ENCODE measurements around the gene GSTA4. TPM values are rescaled to one million over a fixed set of nuclear protein-coding genes. Genes with fewer than 3 reads are reported as not detected.
A peak's percentile ranks its signal among the peaks of the same experiment; 100 is the strongest.
"Not testable (repeated sequence)": the region's sequence is repeated elsewhere in the genome, so short reads cannot be mapped to it uniquely, and the experiment has no call there.

The GSTA4 gene, protein sequence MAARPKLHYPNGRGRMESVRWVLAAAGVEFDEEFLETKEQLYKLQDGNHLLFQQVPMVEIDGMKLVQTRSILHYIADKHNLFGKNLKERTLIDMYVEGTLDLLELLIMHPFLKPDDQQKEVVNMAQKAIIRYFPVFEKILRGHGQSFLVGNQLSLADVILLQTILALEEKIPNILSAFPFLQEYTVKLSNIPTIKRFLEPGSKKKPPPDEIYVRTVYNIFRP
- total RNA-seq (17.4 TPM), polyA plus RNA-seq (ENCODE audit: insufficient read depth, low read depth, low replicate concordance) (47.4 TPM)
- long read RNA-seq, donor 1, transcript GSTA4-203 (7 exons, 1,334 nt) = major isoform, 15 of 20 reads
- long read RNA-seq, donor 1, partial matches to known transcripts = 5 of 20 reads
- long read RNA-seq, donor 1, other reads (novel, unspliced or antisense) = 0 of 20 reads
- long read RNA-seq, donor 2, transcript GSTA4-203 (7 exons, 1,334 nt) = major isoform, 32 of 72 reads
- long read RNA-seq, donor 2, partial matches to known transcripts = 39 of 72 reads
- long read RNA-seq, donor 2, other reads (novel, unspliced or antisense) = 0 of 72 reads
- long read RNA-seq, donor 3, transcript GSTA4-203 (7 exons, 1,334 nt) = major isoform, 37 of 85 reads
- long read RNA-seq, donor 3, partial matches to known transcripts = 48 of 85 reads
- long read RNA-seq, donor 3, other reads (novel, unspliced or antisense) = 0 of 85 reads
- long read RNA-seq, donor 4, transcript GSTA4-203 (7 exons, 1,334 nt) = major isoform, 22 of 28 reads
- long read RNA-seq, donor 4, partial matches to known transcripts = 5 of 28 reads
- long read RNA-seq, donor 4, other reads (novel, unspliced or antisense) = 0 of 28 reads
- long read RNA-seq, donor 5, partial matches to known transcripts = 0 of 1 reads
- long read RNA-seq, donor 5, other reads (novel, unspliced or antisense) = 0 of 1 reads
- long read RNA-seq, donor 6, transcript GSTA4-203 (7 exons, 1,334 nt) = major isoform, 68 of 127 reads
- long read RNA-seq, donor 6, partial matches to known transcripts = 55 of 127 reads
- long read RNA-seq, donor 6, other reads (novel, unspliced or antisense) = 0 of 127 reads
- long read RNA-seq, donor 7, transcript GSTA4-203 (7 exons, 1,334 nt) = major isoform, 6 of 10 reads
- long read RNA-seq, donor 7, partial matches to known transcripts = 2 of 10 reads
- long read RNA-seq, donor 7, other reads (novel, unspliced or antisense) = 2 of 10 reads
- long read RNA-seq, donor 8, transcript GSTA4-203 (7 exons, 1,334 nt) = major isoform, 37 of 72 reads
- long read RNA-seq, donor 8, partial matches to known transcripts = 35 of 72 reads
- long read RNA-seq, donor 8, other reads (novel, unspliced or antisense) = 0 of 72 reads
- long read RNA-seq, donor 9, transcript GSTA4-203 (7 exons, 1,334 nt) = major isoform, 24 of 35 reads
- long read RNA-seq, donor 9, partial matches to known transcripts = 11 of 35 reads
- long read RNA-seq, donor 9, other reads (novel, unspliced or antisense) = 0 of 35 reads
- long read RNA-seq, donor 10, transcript GSTA4-203 (7 exons, 1,334 nt) = major isoform, 19 of 30 reads
- long read RNA-seq, donor 10, partial matches to known transcripts = 11 of 30 reads
- long read RNA-seq, donor 10, other reads (novel, unspliced or antisense) = 0 of 30 reads

GRCh38 chr6:52995089-52995912, at the start of gene GSTA4:
TSS of gene GSTA4 (minus strand) at chr6:52995284. CDS start at chr6:52994243, 1,041 bp downstream.
- FAIRE-seq = peak; percentile 67
- H3K36me3 ChIP-seq (ENCODE audit: control insufficient read depth in 2 of 3, insufficient read depth in 3 of 3, low read length in 3 of 3); H3K27me3 ChIP-seq (ENCODE audit: control insufficient read depth, insufficient read depth, low read length); H3K9me3 ChIP-seq (ENCODE audit: control insufficient read depth in 2 of 3, insufficient read depth in 1 of 3, low read length in 3 of 3); H3K4me1 ChIP-seq (ENCODE audit: control insufficient read depth in 2 of 3, insufficient read depth in 2 of 3, low read depth in 1 of 3, low read length in 3 of 3); intact Hi-C loops (cut with DNase I): not testable (repeated sequence)
- peak within 1 kb of the TSS; percentile 97 to 98 for H3K27ac ChIP-seq (ENCODE audit: low read depth in 2 of 2, low read length in 2 of 2)
- peak within 1 kb of the TSS; percentile 76 to 99 (median 97) for H3K9ac ChIP-seq (ENCODE audit: low read length in 3 of 3)
- TF ChIP-seq, protein P1, sequence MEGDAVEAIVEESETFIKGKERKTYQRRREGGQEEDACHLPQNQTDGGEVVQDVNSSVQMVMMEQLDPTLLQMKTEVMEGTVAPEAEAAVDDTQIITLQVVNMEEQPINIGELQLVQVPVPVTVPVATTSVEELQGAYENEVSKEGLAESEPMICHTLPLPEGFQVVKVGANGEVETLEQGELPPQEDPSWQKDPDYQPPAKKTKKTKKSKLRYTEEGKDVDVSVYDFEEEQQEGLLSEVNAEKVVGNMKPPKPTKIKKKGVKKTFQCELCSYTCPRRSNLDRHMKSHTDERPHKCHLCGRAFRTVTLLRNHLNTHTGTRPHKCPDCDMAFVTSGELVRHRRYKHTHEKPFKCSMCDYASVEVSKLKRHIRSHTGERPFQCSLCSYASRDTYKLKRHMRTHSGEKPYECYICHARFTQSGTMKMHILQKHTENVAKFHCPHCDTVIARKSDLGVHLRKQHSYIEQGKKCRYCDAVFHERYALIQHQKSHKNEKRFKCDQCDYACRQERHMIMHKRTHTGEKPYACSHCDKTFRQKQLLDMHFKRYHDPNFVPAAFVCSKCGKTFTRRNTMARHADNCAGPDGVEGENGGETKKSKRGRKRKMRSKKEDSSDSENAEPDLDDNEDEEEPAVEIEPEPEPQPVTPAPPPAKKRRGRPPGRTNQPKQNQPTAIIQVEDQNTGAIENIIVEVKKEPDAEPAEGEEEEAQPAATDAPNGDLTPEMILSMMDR (IDR thresholded peaks at IDR 0.05; ENCODE audit: borderline replicate concordance, extremely low read depth, insufficient read depth) = peak; percentile 68
- peak; percentile 99 for DNase-seq
- peak within 1 kb of the TSS; percentile 90 to 92 (median 90) for H3K4me3 ChIP-seq (ENCODE audit: low read length in 3 of 3)

DNA sequence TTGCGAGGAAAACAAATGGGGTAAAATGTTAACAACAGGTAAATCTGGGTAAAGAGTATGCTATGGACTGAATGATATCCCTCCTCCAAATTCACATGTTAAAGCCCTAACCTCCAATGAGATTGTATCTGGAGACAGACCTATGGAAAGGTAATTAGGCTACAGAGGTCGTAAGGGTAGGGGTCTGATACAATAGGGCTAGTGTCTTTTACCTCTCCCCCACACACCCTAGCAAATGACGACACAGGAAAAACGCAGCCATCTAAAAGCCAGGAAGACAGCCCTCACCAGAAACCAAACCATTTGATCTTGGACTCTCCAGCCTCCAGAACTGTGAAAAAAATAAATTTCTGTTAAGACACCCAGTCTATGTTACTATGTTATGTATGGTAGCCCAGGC, 49.5 kb upstream of the GSTA4 start:
- DNase-seq (no peak), FAIRE-seq (no peak)
- intact Hi-C loops (cut with DNase I) = no loop called here

More for the DNA sequence above, 49.5 kb upstream of the GSTA4 start:
- no peaks in the 10 kb centered on the region for H3K27me3 ChIP-seq (ENCODE audit: control insufficient read depth, insufficient read depth, low read length)
- H3K4me3 ChIP-seq (ENCODE audit: low read length in 3 of 3) = no peak overlapping the region
- peaks cover 0 to 4% (median 0%) of the 10 kb centered on the region in 3 donors for H3K4me1 ChIP-seq (ENCODE audit: control insufficient read depth in 2 of 3, insufficient read depth in 2 of 3, low read depth in 1 of 3, low read length in 3 of 3)
- H3K27ac ChIP-seq (ENCODE audit: low read depth in 2 of 2, low read length in 2 of 2) = no peak overlapping the region
- H3K36me3 ChIP-seq (ENCODE audit: control insufficient read depth in 2 of 3, insufficient read depth in 3 of 3, low read length in 3 of 3) = peaks cover 3 to 15% (median 13%) of the 10 kb centered on the region in 3 donors
- H3K9ac ChIP-seq (ENCODE audit: low read length in 3 of 3) = no peak overlapping the region
- TF ChIP-seq, protein P1 (IDR thresholded peaks at IDR 0.05; ENCODE audit: borderline replicate concordance, extremely low read depth, insufficient read depth) = no peak
- H3K9me3 ChIP-seq (ENCODE audit: control insufficient read depth in 2 of 3, insufficient read depth in 1 of 3, low read length in 3 of 3) = no peaks in the 10 kb centered on the region
